GM12892 (cell line): ENCODE measurements around the gene XPA.

Experiments
- POLR2A ChIP-seq: IDR thresholded peaks from 2 replicates; pipeline ENCODE4 v1.6.1; 2011; ENCODE audit warnings: low read depth, low read length, control low read depth
- POLR2AphosphoS5 ChIP-seq: IDR thresholded peaks from 2 replicates; pipeline ENCODE4 v1.6.1; 2011; ENCODE audit warnings: low read depth, low read length, control low read depth
- TAF1 ChIP-seq: IDR thresholded peaks from 2 replicates; pipeline ENCODE4 v1.6.1; 2011; ENCODE audit warnings: low read depth, mild to moderate bottlenecking, control low read depth, low read length, borderline replicate concordance

DNA sequence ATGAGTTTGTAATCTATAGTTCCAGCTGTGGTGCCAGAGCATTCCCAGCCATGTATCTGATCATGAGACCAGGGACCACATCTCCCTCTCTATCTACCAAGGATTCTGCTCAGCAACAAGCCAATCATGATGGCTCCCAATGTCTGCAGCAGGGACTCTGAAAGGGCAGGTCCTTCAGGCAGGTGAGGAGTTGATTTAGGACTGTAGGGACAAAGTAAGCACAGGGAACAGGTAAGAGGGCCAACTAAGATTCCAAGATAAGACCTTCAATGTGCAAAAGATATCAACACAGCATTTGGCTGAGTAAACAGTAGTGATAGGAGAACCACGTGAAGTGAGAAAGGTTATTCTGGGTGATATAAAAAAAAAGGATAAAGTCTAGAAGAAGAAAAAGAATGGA is 8.5 kb downstream of the XPA start:
- TF ChIP-seq POLR2AphosphoS5 (no peak), POLR2A (no peak), TAF1 (no peak)
